Left ventricle myocardium inferior (tissue), 1 donor: Measurements from ENCODE around the gene CDH22. TPM values are rescaled to one million over a fixed set of nuclear protein-coding genes. Genes with fewer than 3 reads are reported as not detected.

ENCODE experiments used
- DNase-seq: peaks from one replicate; pipeline ENCODE4 v3.0.0-alpha.2; 2020
- H3K27ac ChIP-seq: fragments of 200-600 bp; replicated peaks from 2 replicates; pipeline ENCODE4 v1.8.0; 2021
- H3K27me3 ChIP-seq: fragments of 200-600 bp; 2 replicates; pipeline ENCODE4 v1.8.0; 2021; ENCODE audit warnings: low read depth
- H3K36me3 ChIP-seq: fragments of 200-600 bp; 2 replicates; pipeline ENCODE4 v1.8.0; 2021
- H3K4me1 ChIP-seq: fragments of 200-600 bp; 2 replicates; pipeline ENCODE4 v1.8.0; 2021
- H3K4me3 ChIP-seq: fragments of 200-600 bp; 2 replicates; pipeline ENCODE4 v1.8.0; 2021; ENCODE audit warnings: mild to moderate bottlenecking, moderate library complexity
- H3K9me3 ChIP-seq: fragments of 200-600 bp; replicated peaks from 2 replicates; pipeline ENCODE4 v1.8.0; 2021
- CTCF ChIP-seq: fragments of 200-600 bp; IDR thresholded peaks from 2 replicates; pipeline ENCODE4 v1.8.0; 2021; ENCODE audit warnings: antibody characterized with exemption, mild to moderate bottlenecking, borderline replicate concordance
- intact Hi-C: fragments of 100-400 bp; cut with micrococcal nuclease; formaldehyde crosslinking; loops from one replicate; pipeline ENCODE4 v1.11.0; 2022
- total RNA-seq: library from RNA; stranded (reverse); fragmentation: NEBNext Ultra II Directional; extraction: Animal tissue kit (Norgen Biotek cat#: 25700); gene quantifications from one replicate; pipeline ENCODE4 v1.2.1, GENCODE V29; 2021
- donor health status: DM: no; HTN: yes; CAD: no; lungs with severe emphysema.

Gene CDH22
- total RNA-seq, 1 donor from 2014 or later: 2.3 TPM

- TF ChIP-seq CTCF: no peak
- intact Hi-C loops: loop anchor here (10.0 kb wide), 1 partner anchor 211 kb away; no protein-coding TSS in a partner anchor
- peaks cover 67% of the 10 kb centered on the region for H3K27me3 ChIP-seq
Measured at GRCh38 chr20:46133886-46134654, 174.2 kb downstream of the CDH22 start.

GRCh38 chr20:46132705-46133120 lies 175.6 kb downstream of the CDH22 start:
- H3K27ac ChIP-seq: no peak overlapping the region
- H3K27me3 ChIP-seq: peaks cover 54% of the 10 kb centered on the region
- H3K4me3 ChIP-seq: no peak overlapping the region
- H3K36me3 ChIP-seq: no peaks in the 10 kb centered on the region
- peaks cover 38% of the 10 kb centered on the region for H3K4me1 ChIP-seq
- DNase-seq: peak; percentile 68
- peak; percentile 91 for TF ChIP-seq CTCF
- no peaks in the 10 kb centered on the region for H3K9me3 ChIP-seq
- intact Hi-C loops: loop anchor here (10.0 kb wide), 1 partner anchor 212 kb away; no protein-coding TSS in a partner anchor

More at GRCh38 chr20:46133886-46134654, 174.2 kb downstream of the CDH22 start:
- DNase-seq: no peak
- Histone ChIP-seq H3K4me3 (no peak overlapping the region), H3K4me1 (peaks cover 33% of the 10 kb centered on the region), H3K9me3 (no peaks in the 10 kb centered on the region), H3K36me3 (no peaks in the 10 kb centered on the region), H3K27ac (no peak overlapping the region)

- H3K9me3 ChIP-seq: no peaks in the 10 kb centered on the region
- H3K4me3 ChIP-seq: no peak overlapping the region
- peaks cover 9% of the 10 kb centered on the region for H3K36me3 ChIP-seq
- H3K4me1 ChIP-seq: peaks cover 38% of the 10 kb centered on the region
- no peak for TF ChIP-seq CTCF
- no peak overlapping the region for H3K27ac ChIP-seq
- peaks cover 40% of the 10 kb centered on the region for H3K27me3 ChIP-seq
- DNase-seq: no peak
- intact Hi-C loops: loop anchor here (10.0 kb wide), 1 partner anchor 213 kb away; no protein-coding TSS in a partner anchor
Measured at GRCh38 chr20:46131396-46131795, 176.9 kb downstream of the CDH22 start.

GRCh38 chr20:46130534-46130933 lies 177.8 kb downstream of the CDH22 start:
- Histone ChIP-seq H3K4me1 (peaks cover 38% of the 10 kb centered on the region), H3K27me3 (peaks cover 32% of the 10 kb centered on the region), H3K36me3 (peaks cover 18% of the 10 kb centered on the region), H3K9me3 (no peaks in the 10 kb centered on the region), H3K4me3 (no peak overlapping the region), H3K27ac (no peak overlapping the region)
- DNase-seq: no peak
- intact Hi-C loops: loop anchor here (10.0 kb wide), 1 partner anchor 214 kb away; no protein-coding TSS in a partner anchor
- TF ChIP-seq CTCF: no peak

GRCh38 chr20:46129955-46130481 lies 178.3 kb downstream of the CDH22 start:
- H3K9me3 ChIP-seq: no peaks in the 10 kb centered on the region
- H3K4me1 ChIP-seq: peaks cover 38% of the 10 kb centered on the region
- peaks cover 27% of the 10 kb centered on the region for H3K27me3 ChIP-seq
- H3K4me3 ChIP-seq: no peak overlapping the region
- H3K36me3 ChIP-seq: peaks cover 18% of the 10 kb centered on the region
- intact Hi-C loops: loop anchor here (10.0 kb wide), 2 partner anchors 195 to 215 kb away; no protein-coding TSS in a partner anchor
- no peak overlapping the region for H3K27ac ChIP-seq
- no peak for TF ChIP-seq CTCF
- DNase-seq: no peak
